ENCODE measurements around the gene CD74.

- TF ChIP-seq, protein P1, sequence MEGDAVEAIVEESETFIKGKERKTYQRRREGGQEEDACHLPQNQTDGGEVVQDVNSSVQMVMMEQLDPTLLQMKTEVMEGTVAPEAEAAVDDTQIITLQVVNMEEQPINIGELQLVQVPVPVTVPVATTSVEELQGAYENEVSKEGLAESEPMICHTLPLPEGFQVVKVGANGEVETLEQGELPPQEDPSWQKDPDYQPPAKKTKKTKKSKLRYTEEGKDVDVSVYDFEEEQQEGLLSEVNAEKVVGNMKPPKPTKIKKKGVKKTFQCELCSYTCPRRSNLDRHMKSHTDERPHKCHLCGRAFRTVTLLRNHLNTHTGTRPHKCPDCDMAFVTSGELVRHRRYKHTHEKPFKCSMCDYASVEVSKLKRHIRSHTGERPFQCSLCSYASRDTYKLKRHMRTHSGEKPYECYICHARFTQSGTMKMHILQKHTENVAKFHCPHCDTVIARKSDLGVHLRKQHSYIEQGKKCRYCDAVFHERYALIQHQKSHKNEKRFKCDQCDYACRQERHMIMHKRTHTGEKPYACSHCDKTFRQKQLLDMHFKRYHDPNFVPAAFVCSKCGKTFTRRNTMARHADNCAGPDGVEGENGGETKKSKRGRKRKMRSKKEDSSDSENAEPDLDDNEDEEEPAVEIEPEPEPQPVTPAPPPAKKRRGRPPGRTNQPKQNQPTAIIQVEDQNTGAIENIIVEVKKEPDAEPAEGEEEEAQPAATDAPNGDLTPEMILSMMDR (IDR thresholded peaks at IDR 0.05; ENCODE audit: insufficient read depth, low read length, poor library complexity, severe bottlenecking): no peak
- no peak for TF ChIP-seq EZH2phosphoT487 (conservative IDR thresholded peaks at IDR 0.05; ENCODE audit: low read length)
These were observed 15.4 kb downstream of the CD74 start for GRCh38 chr5:150397146-150397781.

All from SU-DHL-6 (cell line).